ENCODE results near the gene METTL8. TPM values are rescaled to one million over a fixed set of nuclear protein-coding genes. Genes with fewer than 3 reads are reported as not detected.
A peak's percentile ranks its signal among the peaks of the same experiment; 100 is the strongest.

Gene METTL8
- total RNA-seq, 1 donor from 2014 or later, result 41.6 TPM

- DNase-seq (ENCODE audit: low spot score in 2 of 2, unreplicated experiment in 2 of 2), result no peak
- no peak for TF ChIP-seq CTCF (IDR thresholded peaks at IDR 0.05; ENCODE audit: unreplicated experiment)
- H3K36me3 Mint-ChIP-seq, result peaks cover 3% of the 10 kb centered on the region
- no peaks in the 10 kb centered on the region for H3K9me3 Mint-ChIP-seq
- no peaks in the 10 kb centered on the region for H3K27me3 Mint-ChIP-seq (ENCODE audit: low read depth)
- H3K27ac Mint-ChIP-seq, result peak overlapping the region; percentile 56
- no peak overlapping the region for H3K4me3 Mint-ChIP-seq
- peaks cover 25% of the 10 kb centered on the region for H3K4me1 Mint-ChIP-seq
Measured at GRCh38 chr2:171341394-171342066, 92.3 kb downstream of the METTL8 start.

GRCh38 chr2:171334946-171335345, 98.8 kb downstream of the METTL8 start:
- Mint-ChIP-seq H3K36me3 (peaks cover 4% of the 10 kb centered on the region), H3K27me3 (ENCODE audit: low read depth) (no peaks in the 10 kb centered on the region), H3K27ac (no peak overlapping the region), H3K9me3 (no peaks in the 10 kb centered on the region), H3K4me1 (peaks cover 35% of the 10 kb centered on the region), H3K4me3 (no peak overlapping the region)
- no peak for DNase-seq (ENCODE audit: low spot score in 2 of 2, unreplicated experiment in 2 of 2)
- no peak for TF ChIP-seq CTCF (IDR thresholded peaks at IDR 0.05; ENCODE audit: unreplicated experiment)

- H3K4me1 Mint-ChIP-seq, result peaks cover 35% of the 10 kb centered on the region
- no peak for TF ChIP-seq CTCF (IDR thresholded peaks at IDR 0.05; ENCODE audit: unreplicated experiment)
- H3K27me3 Mint-ChIP-seq (ENCODE audit: low read depth), result no peaks in the 10 kb centered on the region
- H3K27ac Mint-ChIP-seq, result no peak overlapping the region
- DNase-seq (ENCODE audit: low spot score in 2 of 2, unreplicated experiment in 2 of 2), result no peak
- H3K36me3 Mint-ChIP-seq, result peaks cover 4% of the 10 kb centered on the region
- no peak overlapping the region for H3K4me3 Mint-ChIP-seq
- H3K9me3 Mint-ChIP-seq, result no peaks in the 10 kb centered on the region
Measured at GRCh38 chr2:171334171-171334570, 99.6 kb downstream of the METTL8 start.

- Mint-ChIP-seq H3K4me3 (no peak overlapping the region), H3K36me3 (peaks cover 2% of the 10 kb centered on the region), H3K27me3 (ENCODE audit: low read depth) (no peaks in the 10 kb centered on the region), H3K9me3 (no peaks in the 10 kb centered on the region), H3K27ac (peak overlapping the region; percentile 69), H3K4me1 (peaks cover 38% of the 10 kb centered on the region)
- no peak for TF ChIP-seq CTCF (IDR thresholded peaks at IDR 0.05; ENCODE audit: unreplicated experiment)
- no peak for DNase-seq (ENCODE audit: low spot score in 2 of 2, unreplicated experiment in 2 of 2)
Measured at GRCh38 chr2:171330155-171330956, 103.4 kb downstream of the METTL8 start.

- no peak for DNase-seq (ENCODE audit: low spot score in 2 of 2, unreplicated experiment in 2 of 2)
- no peaks in the 10 kb centered on the region for H3K9me3 Mint-ChIP-seq
- no peaks in the 10 kb centered on the region for H3K27me3 Mint-ChIP-seq (ENCODE audit: low read depth)
- TF ChIP-seq CTCF (IDR thresholded peaks at IDR 0.05; ENCODE audit: unreplicated experiment), result no peak
- H3K4me1 Mint-ChIP-seq, result peaks cover 31% of the 10 kb centered on the region
- H3K36me3 Mint-ChIP-seq, result peaks cover 15% of the 10 kb centered on the region
- H3K27ac Mint-ChIP-seq, result peak overlapping the region; percentile 67
- no peak overlapping the region for H3K4me3 Mint-ChIP-seq
Measured at GRCh38 chr2:171327043-171327496, 106.7 kb downstream of the METTL8 start.

Data from mesothelial cell of epicardium (in vitro differentiated cells).